Middle frontal gyrus (tissue), 1 donor: Measurements from ENCODE around the gene THPO.

Source experiments
- DNase-seq: peaks from one replicate; pipeline ENCODE4 v3.0.0-alpha.2; 2015; ENCODE audit warnings: low spot score; ENCODE audit errors: extremely low spot score

The THPO gene

GRCh38 chr3:184335291-184335660, 42.7 kb downstream of the THPO start:
- DNase-seq, result no peak

- DNase-seq, result no peak
Observed at GRCh38 chr3:184334470-184335158, 43.4 kb downstream of the THPO start.

- no peak for DNase-seq
Observed at GRCh38 chr3:184333700-184334099, 44.3 kb downstream of the THPO start.

GRCh38 chr3:184333190-184333589, 44.8 kb downstream of the THPO start:
- no peak for DNase-seq

- DNase-seq, result no peak
Observed at GRCh38 chr3:184332370-184333090, 45.5 kb downstream of the THPO start.

- DNase-seq, result no peak
Observed at GRCh38 chr3:184328516-184328915, 49.5 kb downstream of the THPO start.

- DNase-seq, result no peak
Observed at GRCh38 chr3:184327171-184327570, 50.8 kb downstream of the THPO start.

GRCh38 chr3:184325715-184326369, 52.2 kb downstream of the THPO start:
- no peak for DNase-seq

- DNase-seq, result no peak
Observed at GRCh38 chr3:184325269-184325668, 52.7 kb downstream of the THPO start.

GRCh38 chr3:184323696-184324095, 54.3 kb downstream of the THPO start:
- no peak for DNase-seq

GRCh38 chr3:184322731-184323487, 55.1 kb downstream of the THPO start:
- DNase-seq, result no peak
